Spleen (tissue), 11 donors: ENCODE data around the gene TAF4. TPM values are rescaled to one million over a fixed set of nuclear protein-coding genes. Genes with fewer than 3 reads are reported as not detected.
A peak's percentile ranks its signal among the peaks of the same experiment; 100 is the strongest.

Source experiments
- DNase-seq: peaks from one replicate; pipeline ENCODE4 v3.0.0-alpha.2; 2020
- H3K27ac ChIP-seq, 8 donors: fragments of 200-600 bp; sonication (generic) in 7 of 8; 1 replicate in 4 of 8; 2 replicates in 4 of 8; pipeline versions ENCODE4 v1.5.0 to v1.8.0; 2016 to 2021; ENCODE audit warnings: inconsistent platforms in 4 of 8, mild to moderate bottlenecking in 4 of 8, moderate library complexity in 1 of 8
- H3K27me3 ChIP-seq, 7 donors: fragments of 200-600 bp; sonication (generic) in 6 of 7; replicated peaks in 1 of 7; 1 replicate in 4 of 7; 2 replicates in 3 of 7; pipeline versions ENCODE4 v1.5.0 to v1.8.0; 2016 to 2021; ENCODE audit warnings: inconsistent platforms in 3 of 7, mild to moderate bottlenecking in 1 of 7
- H3K36me3 ChIP-seq, 6 donors: fragments of 200-600 bp; sonication (generic) in 5 of 6; 1 replicate in 4 of 6; 2 replicates in 2 of 6; pipeline versions ENCODE4 v1.5.0 to v1.8.0; 2016 to 2021; ENCODE audit warnings: inconsistent platforms in 2 of 6
- H3K4me1 ChIP-seq, 6 donors: fragments of 200-600 bp; sonication (generic) in 5 of 6; 1 replicate in 3 of 6; 2 replicates in 3 of 6; pipeline versions ENCODE4 v1.5.0 to v1.8.0; 2016 to 2021; ENCODE audit warnings: inconsistent platforms in 3 of 6
- H3K4me3 ChIP-seq, 8 donors: fragments of 200-600 bp; sonication (generic) in 7 of 8; 1 replicate in 4 of 8; 2 replicates in 4 of 8; pipeline versions ENCODE4 v1.5.0 to v1.8.0; 2016 to 2021; ENCODE audit warnings: inconsistent platforms in 4 of 8, mild to moderate bottlenecking in 4 of 8, moderate library complexity in 2 of 8
- H3K9me3 ChIP-seq, 8 donors: fragments of 200-600 bp; sonication (generic) in 7 of 8; 1 replicate in 4 of 8; 2 replicates in 4 of 8; pipeline versions ENCODE4 v1.5.0 to v1.8.0; 2016 to 2021; ENCODE audit warnings: inconsistent platforms in 4 of 8
- CTCF ChIP-seq, 11 experiments: fragments of 200-600 bp in 7 of 11; fragments of 450-650 bp in 4 of 11; sonication (generic) in 4 of 11; IDR thresholded peaks in 8 of 11; conservative IDR thresholded peaks in 3 of 11; 1 replicate in 7 of 11; 2 replicates in 4 of 11; pipeline versions ENCODE4 v1.4.0 to v1.8.0; 2016 to 2021; ENCODE audit warnings: antibody characterized with exemption in 11 of 11, inconsistent platforms in 4 of 11, mild to moderate bottlenecking in 1 of 11
- POLR2A ChIP-seq, 3 donors: fragments of 450-650 bp; IDR thresholded peaks; one replicate each; pipeline ENCODE4 v1.5.1; 2017; ENCODE audit warnings: antibody characterized with exemption in 3 of 3, mild to moderate bottlenecking in 1 of 3
- POLR2AphosphoS5 ChIP-seq, 3 donors: sonication (generic); formaldehyde crosslinking; IDR thresholded peaks; one replicate each; pipeline ENCODE4 v1.5.1; 2017; ENCODE audit warnings: antibody characterized with exemption in 3 of 3
- WGBS, 5 donors: extraction: QIAGEN DNeasy Blood & Tissue Kit in 3 of 5; methylation state at CpG; one replicate each; pipeline versions ENCODE4 v1.1.5 to v1.1.7; 2013 to 2018; 5-methylcytosine and 5-hydroxymethylcytosine counted together
- intact Hi-C: fragments of 100-400 bp; cut with DNase I; formaldehyde crosslinking; loops from one replicate; pipeline ENCODE4 v1.15.0; 2023; ENCODE audit warnings: low total_unique reads
- polyA plus RNA-seq, 3 donors: library from polyadenylated mRNA; stranded (reverse); fragments of 200-250 nt; gene quantifications; one replicate each; pipeline ENCODE4 v1.2.1, GENCODE V29; 2013
- total RNA-seq, 7 donors: library from RNA; depleted of rRNA in 3 of 7; stranded (reverse); fragments of >200 nt in 3 of 7; fragmentation: NEBNext Ultra II Directional in 4 of 7; extraction: Animal tissue kit (Norgen Biotek cat#: 25700) in 4 of 7; gene quantifications; one replicate each; pipeline versions ENCODE4 v1.1.0 to v1.2.1, GENCODE V29; 2016 to 2021
- donor health status: healthy with polysubstance abuse.
- donor health status: DM: no; HTN: no; CAD: no; lungs with moderate emphysema.
- donor health status: DM: no; HTN: no; CAD: no.
- donor health status: Bipolar disorder and iron deficiency.
- donor health status: healthy.
- donor health status: DM: no; HTN: no; CAD: no.
- donor health status: DM: yes; HTN: yes; CAD: no.

Gene TAF4
- total and polyA plus RNA-seq, 10 donors, result 4.3 to 28.3 (median 16.5) TPM

DNA sequence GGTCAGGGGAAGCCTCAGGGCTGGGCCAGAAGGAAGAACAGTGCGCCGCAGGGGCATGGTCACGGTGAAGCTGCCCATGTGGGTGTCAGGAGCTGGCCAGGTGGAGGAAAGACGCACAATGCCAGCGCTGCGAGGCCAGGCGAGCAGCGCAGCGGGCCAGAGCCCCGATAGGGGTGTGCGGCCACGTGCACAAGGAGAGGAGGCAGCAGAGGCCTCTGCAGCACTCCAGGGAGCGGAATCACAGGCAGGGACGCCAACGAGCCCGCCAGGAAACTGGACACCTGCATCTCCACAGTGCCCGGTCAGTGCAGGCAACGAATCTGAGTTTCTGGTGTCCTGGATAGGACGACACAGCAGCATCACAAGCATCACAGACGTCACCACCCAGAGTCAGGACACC lies 35.7 kb downstream of the TAF4 start:
- DNase-seq, result no peak
- no peak for TF ChIP-seq POLR2AphosphoS5 (IDR thresholded peaks at IDR 0.05)
- intact Hi-C loops, result no loop called here
- H3K27me3 ChIP-seq, result no peaks in the 10 kb centered on the region
- H3K36me3 ChIP-seq, result no peaks in the 10 kb centered on the region
- 94 to 97% (median 95%) methylated on average over 17 to 20 of the region's 20 CpGs for WGBS, 5 donors
- H3K9me3 ChIP-seq, result no peaks in the 10 kb centered on the region
- peak overlapping the region in 4 of 8 donors; percentile 57 to 79 (median 74) for H3K27ac ChIP-seq
- H3K4me3 ChIP-seq, result no peak overlapping the region
- H3K4me1 ChIP-seq, result peaks cover 13 to 74% (median 45%) of the 10 kb centered on the region in 6 donors

DNA sequence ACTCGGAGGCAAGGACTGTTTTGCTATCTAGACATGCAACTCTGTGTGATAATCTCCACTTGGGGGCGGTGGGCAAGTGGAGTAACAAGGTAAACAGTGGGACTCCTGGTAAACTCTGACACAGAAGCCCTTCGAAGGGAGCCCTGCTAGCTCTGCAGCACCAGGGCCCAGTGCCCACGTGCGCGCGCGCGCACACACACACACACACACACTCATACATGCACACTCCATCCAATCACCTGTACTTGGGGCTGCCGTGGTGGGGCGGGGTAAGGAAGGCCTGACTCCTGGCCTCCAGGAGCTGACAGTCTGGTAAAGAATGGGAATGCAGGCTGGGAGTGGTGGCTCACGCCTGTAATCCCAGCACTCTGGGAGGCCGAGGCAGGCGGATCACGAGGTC lies 36.4 kb downstream of the TAF4 start:
- no peak for DNase-seq
- TF ChIP-seq POLR2AphosphoS5 (IDR thresholded peaks at IDR 0.05) (no peak), CTCF (IDR thresholded peaks at IDR 0.05 in 8 of 11, conservative IDR thresholded peaks at IDR 0.05 in 3 of 11) (no peak), POLR2A (IDR thresholded peaks at IDR 0.05) (no peak)
- WGBS, 5 donors, result 87 to 92% (median 91%) methylated on average over 15 of the region's 15 CpGs
- Histone ChIP-seq H3K27ac (no peak overlapping the region), H3K4me3 (no peak overlapping the region), H3K27me3 (no peaks in the 10 kb centered on the region), H3K9me3 (no peaks in the 10 kb centered on the region), H3K4me1 (peaks cover 13 to 80% (median 52%) of the 10 kb centered on the region in 6 donors), H3K36me3 (no peaks in the 10 kb centered on the region)
- intact Hi-C loops, result no loop called here

GRCh38 chr20:62028384-62028783 lies 37.3 kb downstream of the TAF4 start:
- Histone ChIP-seq H3K4me3 (no peak overlapping the region), H3K36me3 (no peaks in the 10 kb centered on the region), H3K9me3 (no peaks in the 10 kb centered on the region), H3K4me1 (peaks cover 13 to 81% (median 52%) of the 10 kb centered on the region in 6 donors), H3K27ac (no peak overlapping the region), H3K27me3 (no peaks in the 10 kb centered on the region)
- 89 to 95% (median 92%) methylated on average over 13 to 14 of the region's 14 CpGs for WGBS, 5 donors
- no peak for TF ChIP-seq POLR2AphosphoS5 (IDR thresholded peaks at IDR 0.05)
- TF ChIP-seq CTCF (IDR thresholded peaks at IDR 0.05 in 8 of 11, conservative IDR thresholded peaks at IDR 0.05 in 3 of 11), result no peak
- TF ChIP-seq POLR2A (IDR thresholded peaks at IDR 0.05), result no peak
- DNase-seq, result no peak
- intact Hi-C loops, result no loop called here

DNA sequence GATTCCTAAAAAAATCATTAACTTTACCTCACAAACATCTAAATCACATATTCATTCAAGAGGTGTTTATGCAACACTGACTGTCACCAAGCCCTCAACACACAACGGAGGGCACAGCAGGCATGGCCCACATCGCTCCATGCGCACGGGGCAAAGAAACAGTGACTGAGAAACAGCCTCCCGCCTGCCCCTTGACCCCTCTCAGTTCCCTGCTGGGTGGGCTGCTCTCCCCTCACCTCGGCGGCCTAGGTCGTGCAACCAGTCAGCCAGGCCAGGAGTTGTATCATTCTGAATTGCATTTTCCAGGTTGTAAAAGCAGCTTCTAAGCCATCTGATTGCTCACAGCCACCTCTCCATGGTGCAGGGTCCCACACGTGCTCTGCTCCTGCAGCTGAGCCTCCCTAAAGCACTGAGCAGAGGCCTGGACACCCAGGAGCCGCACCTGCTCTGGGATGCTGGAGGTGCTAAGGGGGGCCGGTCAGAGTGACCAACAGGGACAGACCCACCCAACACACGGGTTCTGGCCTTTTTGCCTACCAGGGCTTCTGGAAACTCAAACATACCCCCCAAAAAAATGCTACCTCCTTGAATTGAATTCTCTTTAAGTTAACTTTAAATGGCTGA lies 37.9 kb downstream of the TAF4 start:
- DNase-seq, result no peak
- Histone ChIP-seq H3K4me1 (peaks cover 13 to 78% (median 50%) of the 10 kb centered on the region in 6 donors), H3K27me3 (no peaks in the 10 kb centered on the region), H3K4me3 (no peak overlapping the region), H3K36me3 (no peaks in the 10 kb centered on the region), H3K9me3 (no peaks in the 10 kb centered on the region), H3K27ac (no peak overlapping the region)
- intact Hi-C loops, result no loop called here
- no peak for TF ChIP-seq POLR2AphosphoS5 (IDR thresholded peaks at IDR 0.05)
- no peak for TF ChIP-seq CTCF (IDR thresholded peaks at IDR 0.05 in 8 of 11, conservative IDR thresholded peaks at IDR 0.05 in 3 of 11)
- 88 to 98% (median 94%) methylated on average over 11 to 12 of the region's 12 CpGs for WGBS, 5 donors
